Transverse colon (tissue), 4 donors: ENCODE data around the gene ATAD3C. TPM values are rescaled to one million over a fixed set of nuclear protein-coding genes. Genes with fewer than 3 reads are reported as not detected.
"Not testable (repeated sequence)": the region's sequence is repeated elsewhere in the genome, so short reads cannot be mapped to it uniquely, and the experiment has no call there.

ENCODE experiments used
- DNase-seq: peaks from one replicate; pipeline ENCODE4 v3.0.0-alpha.2; 2019
- H3K27ac ChIP-seq, 4 donors: fragments of 200-600 bp; sonication (generic); 2 replicates each; pipeline ENCODE4 v1.5.1; 2016 to 2018; ENCODE audit warnings: inconsistent platforms in 4 of 4
- H3K27me3 ChIP-seq: fragments of 200-600 bp; sonication (generic); 2 replicates; pipeline ENCODE4 v1.5.1; 2017; ENCODE audit warnings: inconsistent platforms
- H3K36me3 ChIP-seq, 4 donors: fragments of 200-600 bp; sonication (generic); 2 replicates each; pipeline ENCODE4 v1.5.1; 2017 to 2019; ENCODE audit warnings: inconsistent platforms in 4 of 4
- H3K4me1 ChIP-seq, 4 donors: fragments of 200-600 bp; sonication (generic); 2 replicates each; pipeline ENCODE4 v1.5.1; 2017 to 2020; ENCODE audit warnings: inconsistent platforms in 4 of 4
- H3K4me3 ChIP-seq, 4 donors: fragments of 200-600 bp; sonication (generic); 1 replicate in 1 of 4; 2 replicates in 3 of 4; pipeline versions ENCODE4 v1.5.1 to v1.6.1; 2017 to 2019; ENCODE audit warnings: inconsistent platforms in 4 of 4
- H3K9me3 ChIP-seq, 2 donors: fragments of 200-600 bp; sonication (generic); 2 replicates each; pipeline ENCODE4 v1.5.1; 2017 to 2019; ENCODE audit warnings: inconsistent platforms in 2 of 2
- EP300 ChIP-seq: sonication (generic); formaldehyde crosslinking; IDR thresholded peaks from one replicate; pipeline ENCODE4 v1.6.1; 2017; ENCODE audit warnings: antibody characterized with exemption, low read depth
- POLR2A ChIP-seq: fragments of 450-650 bp; IDR thresholded peaks from one replicate; pipeline ENCODE4 v1.6.1; 2016; ENCODE audit warnings: antibody characterized with exemption, mild to moderate bottlenecking, moderate library complexity
- POLR2AphosphoS5 ChIP-seq, 3 donors: sonication (generic); formaldehyde crosslinking; IDR thresholded peaks; one replicate each; pipeline ENCODE4 v1.6.1; 2016; ENCODE audit warnings: antibody characterized with exemption in 3 of 3
- WGBS, 2 donors: methylation state at CpG; one replicate each; pipeline ENCODE4 v1.1.5; 2018; ENCODE audit warnings: low coverage in 1 of 2; 5-methylcytosine and 5-hydroxymethylcytosine counted together
- in situ Hi-C, 4 donors: fragments of 200-750 bp; cut with MboI; loops; one replicate each; pipeline versions ENCODE4 v1.15.0 to v1.15.1; 2017; ENCODE audit warnings: low sequenced_read_pairs in 3 of 4, low pct_ligation_motif_present in 1 of 4, low pct_unique_long_range_greater_than_20kb in 1 of 4
- intact Hi-C: fragments of 100-400 bp; cut with DNase I; formaldehyde crosslinking; loops from one replicate; pipeline ENCODE4 v1.15.1; 2023; ENCODE audit warnings: low total_unique reads
- total RNA-seq, 4 donors: library from RNA; depleted of rRNA; stranded (reverse); fragments of >200 nt; gene quantifications; one replicate each; pipeline ENCODE4 v1.1.0, GENCODE V29; 2016
- TF ChIP-seq, protein P1 (sequence below), 5 experiments: fragments of 200-600 bp in 3 of 5; fragments of 450-650 bp in 2 of 5; sonication (generic) in 3 of 5; IDR thresholded peaks; 1 replicate in 2 of 5; 2 replicates in 3 of 5; pipeline ENCODE4 v1.5.1; 2016 to 2017; ENCODE audit warnings: antibody characterized with exemption in 5 of 5, inconsistent platforms in 3 of 5, mild to moderate bottlenecking in 2 of 5, moderate library complexity in 1 of 5

ATAD3C gene
- total RNA-seq, 4 donors from 2014 or later = 0.75 to 1.3 (median 1.00) TPM; not detected in 1

DNA sequence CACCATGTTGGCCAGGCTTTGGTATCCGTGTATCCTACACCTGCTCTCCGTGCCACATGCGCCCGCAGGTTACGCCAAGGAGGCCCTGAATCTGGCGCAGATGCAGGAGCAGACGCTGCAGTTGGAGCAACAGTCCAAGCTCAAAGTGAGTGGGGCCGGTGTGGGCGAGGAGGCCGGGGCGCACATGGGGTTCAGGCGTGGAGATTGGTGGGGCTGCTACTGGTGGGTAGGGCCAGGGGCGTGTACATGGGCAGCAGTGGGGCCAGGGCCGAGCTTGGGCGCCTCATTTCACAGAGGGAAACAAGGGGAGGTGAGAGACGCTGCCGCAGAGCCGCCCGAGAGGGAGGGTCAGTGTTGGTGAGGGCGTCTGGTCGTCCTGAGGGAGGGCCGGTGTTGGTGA, 27.7 kb downstream of the ATAD3C start:
- TF ChIP-seq POLR2A (no peak), EP300 (no peak), POLR2AphosphoS5 (IDR thresholded peaks at IDR 0.05) (no peak)
- TF ChIP-seq, protein P1, sequence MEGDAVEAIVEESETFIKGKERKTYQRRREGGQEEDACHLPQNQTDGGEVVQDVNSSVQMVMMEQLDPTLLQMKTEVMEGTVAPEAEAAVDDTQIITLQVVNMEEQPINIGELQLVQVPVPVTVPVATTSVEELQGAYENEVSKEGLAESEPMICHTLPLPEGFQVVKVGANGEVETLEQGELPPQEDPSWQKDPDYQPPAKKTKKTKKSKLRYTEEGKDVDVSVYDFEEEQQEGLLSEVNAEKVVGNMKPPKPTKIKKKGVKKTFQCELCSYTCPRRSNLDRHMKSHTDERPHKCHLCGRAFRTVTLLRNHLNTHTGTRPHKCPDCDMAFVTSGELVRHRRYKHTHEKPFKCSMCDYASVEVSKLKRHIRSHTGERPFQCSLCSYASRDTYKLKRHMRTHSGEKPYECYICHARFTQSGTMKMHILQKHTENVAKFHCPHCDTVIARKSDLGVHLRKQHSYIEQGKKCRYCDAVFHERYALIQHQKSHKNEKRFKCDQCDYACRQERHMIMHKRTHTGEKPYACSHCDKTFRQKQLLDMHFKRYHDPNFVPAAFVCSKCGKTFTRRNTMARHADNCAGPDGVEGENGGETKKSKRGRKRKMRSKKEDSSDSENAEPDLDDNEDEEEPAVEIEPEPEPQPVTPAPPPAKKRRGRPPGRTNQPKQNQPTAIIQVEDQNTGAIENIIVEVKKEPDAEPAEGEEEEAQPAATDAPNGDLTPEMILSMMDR (IDR thresholded peaks at IDR 0.05) = no peak
- Histone ChIP-seq H3K36me3 (peaks cover 0 to 17% (median 5%) of the 10 kb centered on the region in 4 donors), H3K4me3 (no peak overlapping the region), H3K9me3 (no peaks in the 10 kb centered on the region), H3K27ac (no peak overlapping the region), H3K27me3 (no peaks in the 10 kb centered on the region), H3K4me1 (peaks cover 9 to 18% (median 13%) of the 10 kb centered on the region in 4 donors)
- intact Hi-C loops (no loop called here), in situ Hi-C loops (no loop called here)
- WGBS, 2 donors = 95% methylated on average over 22 of the region's 22 CpGs; no CpG with 5 or more reads in 1 of the 2 donors
- no peak for DNase-seq

- DNase-seq = no peak
- in situ Hi-C loops (no loop called here), intact Hi-C loops (no loop called here)
- Histone ChIP-seq H3K27me3 (no peaks in the 10 kb centered on the region), H3K36me3 (peaks cover 0 to 29% (median 14%) of the 10 kb centered on the region in 4 donors), H3K9me3 (no peaks in the 10 kb centered on the region), H3K27ac (no peak overlapping the region), H3K4me3 (no peak overlapping the region), H3K4me1 (no peaks in the 10 kb centered on the region)
- 92 to 95% methylated on average over 5 to 40 of the region's 42 CpGs for WGBS, 2 donors
- TF ChIP-seq, protein P1 (IDR thresholded peaks at IDR 0.05) = no peak
- no peak for TF ChIP-seq POLR2A
- no peak for TF ChIP-seq EP300
- no peak for TF ChIP-seq POLR2AphosphoS5 (IDR thresholded peaks at IDR 0.05)
These were observed 30.3 kb downstream of the ATAD3C start for GRCh38 chr1:1479547-1480487.

GRCh38 chr1:1480488-1480867, 31.0 kb downstream of the ATAD3C start:
- DNase-seq, H3K4me3 ChIP-seq, H3K27ac ChIP-seq, in situ Hi-C loops, H3K27me3 ChIP-seq, intact Hi-C loops, H3K4me1 ChIP-seq, H3K9me3 ChIP-seq: not testable (repeated sequence)
- H3K36me3 ChIP-seq = peaks cover 0 to 29% (median 14%) of the 10 kb centered on the region in 4 donors
- 95% methylated on average over 16 of the region's 16 CpGs; no CpG with 5 or more reads in 1 of the 2 donors for whole genome bisulfite sequencing, 2 donors

DNA sequence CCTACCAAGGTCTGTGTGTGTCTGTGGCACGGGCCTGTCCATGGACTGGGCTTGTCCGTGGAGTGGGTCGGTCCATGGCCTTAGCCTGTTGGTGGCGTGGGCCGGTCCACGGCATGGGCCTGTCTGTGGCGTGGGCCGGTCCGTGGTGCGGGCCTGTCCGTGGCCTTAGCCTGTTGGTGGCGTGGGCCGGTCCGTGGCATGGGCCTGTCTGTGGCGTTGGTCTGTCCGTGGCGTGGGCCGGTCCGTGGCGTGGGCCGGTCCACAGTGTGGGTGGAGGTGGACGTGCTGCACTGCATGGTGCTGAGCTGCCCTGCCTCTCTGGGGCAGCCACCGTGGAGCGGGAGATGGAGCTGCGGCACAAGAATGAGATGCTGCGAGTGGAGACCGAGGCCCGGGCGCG, 32.3 kb downstream of the ATAD3C start:
- DNase-seq, H3K4me3 ChIP-seq, H3K27ac ChIP-seq, intact Hi-C loops, H3K4me1 ChIP-seq, H3K9me3 ChIP-seq, H3K27me3 ChIP-seq, in situ Hi-C loops: not testable (repeated sequence)
- WGBS, 2 donors = 95% methylated on average over 26 of the region's 30 CpGs; no CpG with 5 or more reads in 1 of the 2 donors
- H3K36me3 ChIP-seq = peaks cover 0 to 31% (median 15%) of the 10 kb centered on the region in 4 donors

DNA sequence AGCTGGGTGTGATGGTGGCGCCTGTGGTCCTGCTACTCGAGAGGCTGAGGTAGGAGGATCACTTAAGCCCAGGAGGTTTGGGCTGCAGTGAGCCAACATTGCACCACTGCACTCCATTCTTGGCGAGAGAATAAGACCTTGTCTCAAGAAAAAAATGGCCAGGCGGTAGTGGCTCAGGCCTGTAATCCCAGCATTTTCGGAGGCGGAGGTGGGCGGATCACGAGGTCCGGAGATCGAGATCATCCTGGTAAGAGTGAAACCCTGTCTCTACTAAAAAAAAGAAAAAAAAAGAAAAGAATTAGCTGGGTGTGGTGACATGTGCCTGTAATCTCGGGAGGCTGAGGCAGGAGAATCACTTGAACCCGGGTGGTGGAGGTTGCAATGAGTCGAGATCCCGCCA, 33.4 kb downstream of the ATAD3C start:
- no peak for DNase-seq
- Histone ChIP-seq H3K36me3 (peaks cover 0 to 33% (median 16%) of the 10 kb centered on the region in 4 donors), H3K9me3 (no peaks in the 10 kb centered on the region), H3K4me1 (no peaks in the 10 kb centered on the region), H3K27me3 (no peaks in the 10 kb centered on the region), H3K27ac (no peak overlapping the region), H3K4me3 (no peak overlapping the region)
- in situ Hi-C loops (no loop called here), intact Hi-C loops (no loop called here)
- WGBS, 2 donors = 95 to 100% methylated on average over 4 to 14 of the region's 14 CpGs
- TF ChIP-seq POLR2A (no peak), POLR2AphosphoS5 (IDR thresholded peaks at IDR 0.05) (no peak), EP300 (no peak)
- TF ChIP-seq, protein P1 (IDR thresholded peaks at IDR 0.05) = no peak
